ENCODE results near the gene RETREG3.

RETREG3 gene

DNA sequence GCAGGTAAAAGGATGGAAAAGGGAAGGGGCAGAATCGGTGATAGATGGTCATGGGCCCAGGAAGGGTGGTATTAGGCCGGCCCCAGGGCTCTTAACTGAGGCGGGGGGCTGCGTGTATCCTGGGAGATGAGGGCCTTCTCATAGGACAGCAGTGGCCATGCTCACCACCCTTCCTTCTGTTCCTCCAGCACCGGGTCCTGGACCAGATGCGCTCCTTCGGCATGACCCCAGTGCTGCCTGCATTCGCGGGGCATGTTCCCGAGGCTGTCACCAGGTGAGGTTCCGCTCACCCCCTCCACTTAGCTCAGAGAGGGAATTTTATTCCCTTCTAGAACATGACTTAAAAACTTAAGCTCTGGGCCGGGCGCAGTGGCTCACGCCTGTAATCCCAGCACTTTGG, 70.7 kb downstream of the RETREG3 start:
- DNase-seq (ENCODE audit: low read depth), result no peak
- TF ChIP-seq, protein P1, sequence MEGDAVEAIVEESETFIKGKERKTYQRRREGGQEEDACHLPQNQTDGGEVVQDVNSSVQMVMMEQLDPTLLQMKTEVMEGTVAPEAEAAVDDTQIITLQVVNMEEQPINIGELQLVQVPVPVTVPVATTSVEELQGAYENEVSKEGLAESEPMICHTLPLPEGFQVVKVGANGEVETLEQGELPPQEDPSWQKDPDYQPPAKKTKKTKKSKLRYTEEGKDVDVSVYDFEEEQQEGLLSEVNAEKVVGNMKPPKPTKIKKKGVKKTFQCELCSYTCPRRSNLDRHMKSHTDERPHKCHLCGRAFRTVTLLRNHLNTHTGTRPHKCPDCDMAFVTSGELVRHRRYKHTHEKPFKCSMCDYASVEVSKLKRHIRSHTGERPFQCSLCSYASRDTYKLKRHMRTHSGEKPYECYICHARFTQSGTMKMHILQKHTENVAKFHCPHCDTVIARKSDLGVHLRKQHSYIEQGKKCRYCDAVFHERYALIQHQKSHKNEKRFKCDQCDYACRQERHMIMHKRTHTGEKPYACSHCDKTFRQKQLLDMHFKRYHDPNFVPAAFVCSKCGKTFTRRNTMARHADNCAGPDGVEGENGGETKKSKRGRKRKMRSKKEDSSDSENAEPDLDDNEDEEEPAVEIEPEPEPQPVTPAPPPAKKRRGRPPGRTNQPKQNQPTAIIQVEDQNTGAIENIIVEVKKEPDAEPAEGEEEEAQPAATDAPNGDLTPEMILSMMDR (IDR thresholded peaks at IDR 0.05; ENCODE audit: control insufficient read depth, extremely low read depth, insufficient read depth), result no peak
- H3K4me3 ChIP-seq (ENCODE audit: low read depth, low read length), result no peak overlapping the region

DNA sequence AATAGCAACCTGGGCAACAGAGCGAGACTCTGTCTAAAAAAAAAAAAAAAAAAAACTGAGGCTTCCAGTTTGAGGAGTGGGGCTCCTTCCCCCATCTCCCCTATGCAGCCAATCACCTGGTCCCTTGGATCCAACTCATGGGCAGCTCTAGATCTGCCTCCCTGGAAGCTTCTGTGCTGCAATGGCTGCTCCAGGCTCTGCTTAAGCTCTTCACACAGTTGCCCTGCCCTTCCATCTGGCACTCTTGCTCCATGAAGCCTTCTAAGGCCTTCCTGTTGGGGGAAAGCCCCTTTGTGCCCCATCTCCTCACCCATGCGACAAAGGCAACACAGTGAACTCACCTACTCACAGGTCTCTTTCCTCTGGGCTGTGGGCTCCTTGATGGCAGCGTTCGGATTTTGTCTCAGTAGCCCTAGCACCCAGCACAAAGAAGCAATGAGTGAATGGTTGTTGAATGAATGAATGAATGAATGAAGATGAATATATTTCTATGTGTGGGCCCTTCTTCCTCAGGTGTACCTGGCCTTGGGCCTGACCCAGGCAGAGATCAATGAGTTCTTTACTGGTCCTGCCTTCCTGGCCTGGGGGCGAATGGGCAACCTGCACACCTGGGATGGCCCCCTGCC, 71.2 kb downstream of the RETREG3 start:
- DNase-seq (ENCODE audit: low read depth), result no peak
- TF ChIP-seq, protein P1 (IDR thresholded peaks at IDR 0.05; ENCODE audit: control insufficient read depth, extremely low read depth, insufficient read depth), result no peak
- no peak overlapping the region for H3K4me3 ChIP-seq (ENCODE audit: low read depth, low read length)

DNA sequence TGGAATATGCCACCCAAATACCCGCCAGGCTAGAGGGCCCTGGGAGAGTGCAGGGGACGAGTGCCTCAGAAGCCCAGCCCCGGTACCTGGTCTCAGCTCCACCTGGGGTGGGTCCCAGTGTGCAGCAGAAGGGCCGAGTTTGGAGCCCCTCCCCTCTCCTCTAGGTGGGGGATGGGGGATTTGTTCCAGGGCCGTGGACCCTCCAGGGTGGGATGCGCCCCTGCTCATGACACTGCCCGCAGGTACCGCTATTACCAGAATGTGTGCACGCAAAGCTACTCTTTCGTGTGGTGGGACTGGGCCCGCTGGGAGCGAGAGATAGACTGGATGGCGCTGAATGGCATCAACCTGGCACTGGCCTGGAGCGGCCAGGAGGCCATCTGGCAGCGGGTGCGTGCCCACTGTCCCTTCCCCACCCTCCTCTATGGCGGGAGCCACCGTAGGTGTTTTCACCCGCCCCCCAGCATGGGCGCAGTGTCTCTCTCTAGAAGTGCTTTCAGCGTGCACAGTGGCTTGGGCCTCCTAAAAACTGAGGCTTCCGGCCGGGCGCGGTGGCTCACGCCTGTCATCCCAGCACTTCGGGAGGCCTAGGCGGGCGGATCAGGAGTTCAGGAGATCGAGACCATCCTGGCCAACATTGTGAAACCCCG, 71.9 kb downstream of the RETREG3 start:
- DNase-seq (ENCODE audit: low read depth), result no peak
- H3K4me3 ChIP-seq (ENCODE audit: low read depth, low read length), result peak overlapping the region; percentile 56
- TF ChIP-seq, protein P1 (IDR thresholded peaks at IDR 0.05; ENCODE audit: control insufficient read depth, extremely low read depth, insufficient read depth), result no peak

DNA sequence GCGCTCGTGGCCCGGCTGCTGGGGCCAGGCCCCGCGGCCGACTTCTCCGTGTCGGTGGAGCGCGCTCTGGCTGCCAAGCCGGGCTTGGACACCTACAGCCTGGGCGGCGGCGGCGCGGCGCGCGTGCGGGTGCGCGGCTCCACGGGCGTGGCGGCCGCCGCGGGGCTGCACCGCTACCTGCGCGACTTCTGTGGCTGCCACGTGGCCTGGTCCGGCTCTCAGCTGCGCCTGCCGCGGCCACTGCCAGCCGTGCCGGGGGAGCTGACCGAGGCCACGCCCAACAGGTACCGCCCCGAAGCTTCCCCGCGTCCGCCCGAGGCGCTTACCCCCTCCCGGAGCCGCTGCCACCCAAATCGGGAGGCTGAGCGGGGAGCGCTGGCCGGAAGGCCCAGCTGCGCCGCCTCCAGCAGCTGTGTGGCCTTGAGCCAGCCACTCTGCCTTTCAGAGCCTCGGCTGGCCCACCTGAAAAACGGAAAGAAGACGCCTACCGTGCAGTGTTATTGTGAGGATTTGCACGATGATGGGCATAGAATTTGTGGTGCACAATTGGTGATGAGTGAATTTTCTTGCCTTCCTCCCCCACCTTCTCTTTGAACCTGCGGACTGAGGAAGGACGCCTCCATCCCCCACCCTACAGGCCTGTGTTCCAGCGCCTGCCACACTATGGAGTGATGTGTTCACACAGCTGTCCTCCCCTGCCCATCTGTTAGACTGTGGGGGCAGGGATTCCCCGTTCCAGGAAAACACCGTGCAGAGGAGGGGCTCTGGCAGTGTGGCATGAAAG, 72.6 kb downstream of the RETREG3 start:
- H3K4me3 ChIP-seq (ENCODE audit: low read depth, low read length), result peak overlapping the region; percentile 56
- TF ChIP-seq, protein P1 (IDR thresholded peaks at IDR 0.05; ENCODE audit: control insufficient read depth, extremely low read depth, insufficient read depth), result no peak
- DNase-seq (ENCODE audit: low read depth), result no peak

DNA sequence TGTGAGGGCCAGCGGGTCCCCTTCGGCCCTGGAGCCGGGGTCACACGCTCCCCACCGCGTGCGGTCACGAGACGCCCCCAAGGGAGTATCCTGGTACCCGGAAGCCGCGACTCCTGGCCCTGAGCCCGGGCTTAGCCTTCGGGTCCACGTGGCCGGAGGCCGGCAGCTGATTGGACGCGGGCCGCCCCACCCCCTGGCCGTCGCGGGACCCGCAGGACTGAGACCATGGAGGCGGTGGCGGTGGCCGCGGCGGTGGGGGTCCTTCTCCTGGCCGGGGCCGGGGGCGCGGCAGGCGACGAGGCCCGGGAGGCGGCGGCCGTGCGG, 73.2 kb downstream of the RETREG3 start, which contains the start of gene NAGLU:
NAGLU (plus strand) TSS at position 194 of the 324 bp plus-strand sequence; CDS start at position 226, 32 bp downstream.
- peak; percentile 56 for DNase-seq (ENCODE audit: low read depth)
- TF ChIP-seq, protein P1 (IDR thresholded peaks at IDR 0.05; ENCODE audit: control insufficient read depth, extremely low read depth, insufficient read depth), result no peak
- peak within 1 kb of the TSS; percentile 56 for H3K4me3 ChIP-seq (ENCODE audit: low read depth, low read length)

DNA sequence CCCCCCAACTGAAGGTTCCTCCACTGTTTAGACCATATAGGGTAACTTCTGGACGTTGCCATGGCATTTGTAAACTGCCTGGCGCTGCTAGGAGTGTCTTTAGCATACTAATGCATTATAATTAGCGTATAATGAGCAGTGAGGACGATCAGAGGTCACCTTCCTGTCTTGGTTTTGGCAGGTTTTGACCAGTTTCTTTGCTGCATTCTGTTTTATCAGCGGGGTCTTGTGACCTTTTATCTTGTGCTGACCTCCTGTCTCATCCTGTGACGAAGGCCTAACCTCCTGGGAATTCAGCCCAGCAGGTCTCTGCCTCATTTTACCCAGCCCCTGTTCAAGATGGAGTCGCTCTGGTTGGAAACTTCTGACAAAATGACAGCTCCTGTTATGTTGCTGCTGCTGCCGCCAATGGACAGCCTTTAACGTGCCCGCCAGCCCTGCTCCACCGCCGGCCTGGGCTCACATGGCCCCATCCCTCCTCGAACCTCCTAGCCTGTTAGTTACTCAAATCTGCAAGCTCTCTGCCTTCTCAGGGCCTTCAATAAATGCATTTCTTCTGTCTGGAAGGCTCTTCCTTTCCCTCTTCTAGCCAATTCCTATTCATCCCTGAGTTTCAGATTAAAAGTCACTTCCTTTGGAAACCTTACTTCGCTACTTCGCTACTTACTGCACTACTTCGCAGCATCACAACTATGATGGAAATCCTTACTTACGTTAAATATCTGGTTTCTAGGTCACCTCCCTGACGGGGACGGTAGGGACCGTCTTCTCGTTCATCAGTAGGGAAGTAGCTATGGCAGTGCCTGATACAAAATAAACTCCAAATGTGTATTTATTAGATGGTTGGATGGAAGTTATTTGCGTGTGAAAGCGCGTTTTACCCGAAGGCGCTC, 73.8 kb downstream of the RETREG3 start:
- no peak for DNase-seq (ENCODE audit: low read depth)
- TF ChIP-seq, protein P1 (IDR thresholded peaks at IDR 0.05; ENCODE audit: control insufficient read depth, extremely low read depth, insufficient read depth), result no peak
- peak overlapping the region; percentile 56 for H3K4me3 ChIP-seq (ENCODE audit: low read depth, low read length)

Data from LNCaP clone FGC (cell line).